HG03045 (cell line): Measurements from ENCODE around the gene DOCK9.
"Not testable (repeated sequence)": the region's sequence is repeated elsewhere in the genome, so short reads cannot be mapped to it uniquely, and the experiment has no call there.

Experiments used
- ATAC-seq: cut with Tn5 transposase; IDR thresholded peaks from one replicate; pipeline ENCODE4 v1.9.1; 2021; ENCODE audit warnings: mild to moderate bottlenecking, moderate library complexity; ENCODE audit not compliant: unreplicated experiment

DOCK9 gene

GRCh38 chr13:98828614-98829013, 149.2 kb downstream of the DOCK9 start:
- no peak for ATAC-seq

- no peak for ATAC-seq
Measured at GRCh38 chr13:98827449-98827848, 150.4 kb downstream of the DOCK9 start.

- ATAC-seq, result no peak
Measured at GRCh38 chr13:98826146-98826545, 151.7 kb downstream of the DOCK9 start.

- no peak for ATAC-seq
Measured at GRCh38 chr13:98825659-98826058, 152.2 kb downstream of the DOCK9 start.

GRCh38 chr13:98824376-98825160, 153.3 kb downstream of the DOCK9 start:
- no peak for ATAC-seq

GRCh38 chr13:98823442-98823841, 154.4 kb downstream of the DOCK9 start:
- no peak for ATAC-seq

- no peak for ATAC-seq
Measured at GRCh38 chr13:98822225-98822606, 155.6 kb downstream of the DOCK9 start.

GRCh38 chr13:98821372-98822224, 156.3 kb downstream of the DOCK9 start:
- no peak for ATAC-seq

GRCh38 chr13:98820744-98821371, 157.0 kb downstream of the DOCK9 start:
- no peak for ATAC-seq

GRCh38 chr13:98820300-98820699, 157.6 kb downstream of the DOCK9 start:
- no peak for ATAC-seq

GRCh38 chr13:98819382-98820010, 158.4 kb downstream of the DOCK9 start:
- ATAC-seq, result no peak

GRCh38 chr13:98816406-98816805, 161.5 kb downstream of the DOCK9 start:
- ATAC-seq, result no peak

- no peak for ATAC-seq
Measured at GRCh38 chr13:98813993-98814392, 163.9 kb downstream of the DOCK9 start.

GRCh38 chr13:98812186-98812790, 165.6 kb downstream of the DOCK9 start:
- ATAC-seq, result not testable (repeated sequence)

GRCh38 chr13:98810746-98811145, 167.1 kb downstream of the DOCK9 start:
- no peak for ATAC-seq

GRCh38 chr13:98809345-98809777, 168.5 kb downstream of the DOCK9 start:
- no peak for ATAC-seq

GRCh38 chr13:98807774-98808173, 170.1 kb downstream of the DOCK9 start:
- ATAC-seq, result no peak

- ATAC-seq, result no peak
Measured at GRCh38 chr13:98804336-98804855, 173.5 kb downstream of the DOCK9 start.

- ATAC-seq, result no peak
Measured at GRCh38 chr13:98803921-98804320, 173.9 kb downstream of the DOCK9 start.

GRCh38 chr13:98803111-98803561, 174.7 kb downstream of the DOCK9 start:
- ATAC-seq, result no peak
